GM21576 (cell line): ENCODE measurements around the gene FAM90A26.
"Not testable (repeated sequence)": the region's sequence is repeated elsewhere in the genome, so short reads cannot be mapped to it uniquely, and the experiment has no call there.

Source experiments
- ATAC-seq: cut with Tn5 transposase; IDR thresholded peaks from one replicate; pipeline ENCODE4 v1.9.1; 2021; ENCODE audit warnings: mild to moderate bottlenecking, moderate library complexity; ENCODE audit not compliant: unreplicated experiment

FAM90A26 gene

GRCh38 chr4:9158392-9158791 lies 11.8 kb upstream of the FAM90A26 start:
- not testable (repeated sequence) for ATAC-seq

GRCh38 chr4:9160046-9160445 lies 10.2 kb upstream of the FAM90A26 start:
- not testable (repeated sequence) for ATAC-seq

- not testable (repeated sequence) for ATAC-seq
Observed at GRCh38 chr4:9165990-9166389, 4.2 kb upstream of the FAM90A26 start.

GRCh38 chr4:9210357-9210756 lies 40.1 kb downstream of the FAM90A26 start, which contains the start of gene USP17L10:
TSS of gene USP17L10 (plus strand) at chr4:9210657. CDS start at chr4:9210657, 0 bp downstream.
- not testable (repeated sequence) for ATAC-seq

GRCh38 chr4:9214701-9215100 lies 44.5 kb downstream of the FAM90A26 start:
- not testable (repeated sequence) for ATAC-seq

- ATAC-seq = not testable (repeated sequence)
Observed at GRCh38 chr4:9215105-9215504, 44.9 kb downstream of the FAM90A26 start, which contains the start of gene USP17L11. TSS of gene USP17L11 (plus strand) at chr4:9215405. CDS start at chr4:9215405, 0 bp downstream.

- not testable (repeated sequence) for ATAC-seq
Observed at GRCh38 chr4:9219852-9220251, 49.6 kb downstream of the FAM90A26 start, which contains the start of gene USP17L12. TSS of gene USP17L12 (plus strand) at chr4:9220152. CDS start at chr4:9220152, 0 bp downstream.

- ATAC-seq = not testable (repeated sequence)
Observed at GRCh38 chr4:9224596-9224995, 54.4 kb downstream of the FAM90A26 start, which contains the start of gene USP17L13. TSS of gene USP17L13 (plus strand) at chr4:9224896. CDS start at chr4:9224896, 0 bp downstream.
